HG02588 (cell line): ENCODE data around the gene NUP54.
A peak's percentile ranks its signal among the peaks of the same experiment; 100 is the strongest.

Source experiments
- ATAC-seq: cut with Tn5 transposase; IDR thresholded peaks from one replicate; pipeline ENCODE4 v1.9.1; 2021; ENCODE audit warnings: mild to moderate bottlenecking, moderate library complexity; ENCODE audit not compliant: unreplicated experiment

Gene NUP54

DNA sequence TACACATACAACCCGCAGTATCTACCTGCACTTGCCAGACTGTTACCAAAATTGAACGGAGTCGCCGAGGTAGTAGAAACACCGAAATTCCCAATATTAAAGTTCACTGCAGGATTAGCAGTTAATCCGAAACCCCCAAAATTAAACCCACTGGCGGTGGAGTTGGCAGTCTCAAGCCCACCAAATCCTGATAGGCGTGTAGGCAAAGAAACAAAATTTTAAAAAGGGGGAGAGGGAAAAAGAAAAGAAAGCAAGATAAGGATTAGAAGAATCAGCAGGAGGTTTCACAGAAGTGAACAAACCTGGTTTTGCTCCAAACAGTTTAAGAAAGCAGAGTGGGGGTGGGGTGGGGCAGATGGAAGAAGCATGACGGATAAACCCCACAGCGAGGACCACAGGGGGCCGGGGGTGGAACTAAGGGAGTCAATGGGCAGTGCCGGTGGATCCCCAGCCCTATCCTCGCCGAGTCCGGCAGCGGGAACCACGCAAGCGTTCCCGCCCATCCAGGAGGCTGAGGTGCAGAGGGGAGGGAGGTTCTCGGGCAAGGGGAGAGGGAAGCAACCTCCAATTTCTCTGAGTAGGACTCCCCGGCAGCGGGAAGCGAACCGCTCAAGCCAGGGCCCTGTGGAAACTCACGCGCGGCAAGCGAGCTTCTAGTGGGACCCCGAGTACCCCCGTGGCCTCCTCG lies 599 bp downstream of the NUP54 start:
- ATAC-seq, result peak; percentile 27

DNA sequence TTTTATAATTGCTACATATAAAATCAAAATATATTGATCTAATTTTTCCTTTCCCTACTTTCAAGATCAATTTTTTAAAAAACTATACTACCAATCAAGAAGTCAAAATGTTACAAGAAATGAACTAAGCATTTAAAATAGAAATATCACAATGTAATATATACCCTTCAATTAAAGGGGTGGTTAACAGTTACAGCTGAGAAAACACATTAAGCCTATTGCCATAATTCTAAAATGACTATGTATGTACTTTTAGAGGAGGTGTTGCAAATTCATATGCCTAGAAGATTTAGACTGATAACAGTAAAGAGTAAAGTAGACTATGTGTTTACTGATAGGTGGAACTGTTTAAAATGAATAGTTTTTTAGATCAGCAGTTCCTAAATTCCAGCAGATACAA lies 3.7 kb downstream of the NUP54 start:
- no peak for ATAC-seq

DNA sequence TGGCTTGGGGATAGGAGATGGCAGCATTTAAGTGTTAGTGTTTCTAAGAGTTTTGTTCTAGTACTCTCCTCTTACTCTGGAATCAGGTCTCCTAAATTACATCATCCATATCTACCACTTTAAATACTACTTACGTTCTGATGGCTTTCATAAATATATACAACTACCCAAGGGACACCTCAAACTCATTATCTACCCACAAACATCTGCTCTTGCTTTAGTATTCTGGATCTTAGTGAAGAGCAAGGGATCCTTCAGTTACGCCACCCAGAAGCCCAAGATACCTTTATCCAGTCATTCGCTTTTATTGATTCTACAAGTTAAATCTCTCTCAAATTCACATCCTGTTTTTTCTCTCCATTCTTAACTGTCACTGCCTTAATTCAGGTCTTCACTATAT lies 7.0 kb downstream of the NUP54 start:
- ATAC-seq, result no peak

DNA sequence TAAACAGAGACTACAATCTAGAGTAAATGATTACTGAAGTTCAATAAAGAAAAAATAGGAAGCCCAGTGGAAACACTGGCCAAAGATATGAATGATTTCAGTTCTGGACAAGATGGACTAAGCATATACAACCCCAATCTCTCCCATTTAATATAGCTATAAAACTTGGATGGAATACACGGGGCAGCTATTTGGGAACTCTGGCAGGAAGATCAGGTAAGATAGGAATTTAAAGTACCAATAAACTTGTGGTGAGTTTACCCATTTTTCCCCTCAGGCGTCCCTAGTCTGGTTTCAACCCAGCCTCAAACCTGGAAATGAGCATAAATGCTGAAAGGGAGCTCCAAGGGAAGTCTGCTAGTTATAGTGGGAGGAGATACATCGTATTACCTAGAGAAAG lies 20.4 kb downstream of the NUP54 start:
- no peak for ATAC-seq

DNA sequence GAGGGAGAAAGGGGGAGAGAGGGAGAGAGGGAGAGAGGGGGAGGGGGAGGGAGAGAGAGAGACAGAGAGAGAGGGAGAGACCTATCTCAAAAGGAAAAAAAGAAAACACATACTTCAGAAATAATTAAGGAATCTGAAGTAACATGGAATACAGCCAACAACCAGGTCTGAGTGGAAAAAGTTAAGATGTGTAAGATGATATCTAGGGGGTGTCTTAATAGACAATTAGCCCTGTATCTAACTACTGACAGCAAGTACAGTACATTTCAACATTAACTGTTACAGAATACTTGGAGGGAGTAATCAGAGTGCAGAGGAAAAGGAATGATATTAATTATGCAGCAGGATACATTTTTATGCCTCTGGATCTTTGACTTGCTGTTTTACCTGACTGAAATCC lies 22.4 kb downstream of the NUP54 start:
- ATAC-seq, result no peak

DNA sequence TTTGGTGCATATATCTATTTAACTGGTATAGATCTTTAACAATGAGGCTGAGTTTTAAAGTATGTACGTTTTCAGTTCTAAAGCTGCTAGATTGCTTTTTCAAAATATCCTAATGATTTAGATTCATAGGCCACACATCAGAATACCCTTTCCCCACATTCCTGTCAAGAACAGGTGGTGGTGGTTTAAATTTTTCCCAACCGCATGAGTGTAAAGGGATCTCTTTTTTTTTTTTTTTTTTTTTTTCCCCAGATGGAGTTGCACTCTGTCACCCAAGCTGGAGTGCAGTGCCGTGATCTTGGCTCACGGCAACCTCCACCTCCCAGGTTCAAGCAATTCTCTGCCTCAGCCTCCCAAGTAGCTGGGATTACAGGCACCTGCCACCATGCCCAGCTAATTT lies 28.0 kb downstream of the NUP54 start:
- no peak for ATAC-seq

DNA sequence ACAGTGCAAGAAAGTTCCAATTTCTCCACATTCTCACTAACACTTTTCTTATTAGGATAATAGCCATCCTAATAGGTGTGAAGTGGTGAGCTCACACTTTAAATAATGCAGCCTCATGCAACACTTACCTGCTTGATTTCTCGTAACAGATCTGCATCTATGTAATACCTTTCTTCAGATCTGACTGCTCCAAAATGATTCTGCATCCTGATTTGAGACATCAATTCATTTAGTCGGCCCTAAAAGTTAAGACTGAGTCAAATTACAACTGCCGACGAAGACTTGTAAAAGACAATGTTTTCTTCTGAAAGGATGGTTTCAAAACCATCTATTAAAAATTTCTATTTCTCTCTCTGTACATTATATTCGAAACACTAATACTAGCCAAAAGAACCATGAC lies 30.7 kb downstream of the NUP54 start:
- no peak for ATAC-seq

DNA sequence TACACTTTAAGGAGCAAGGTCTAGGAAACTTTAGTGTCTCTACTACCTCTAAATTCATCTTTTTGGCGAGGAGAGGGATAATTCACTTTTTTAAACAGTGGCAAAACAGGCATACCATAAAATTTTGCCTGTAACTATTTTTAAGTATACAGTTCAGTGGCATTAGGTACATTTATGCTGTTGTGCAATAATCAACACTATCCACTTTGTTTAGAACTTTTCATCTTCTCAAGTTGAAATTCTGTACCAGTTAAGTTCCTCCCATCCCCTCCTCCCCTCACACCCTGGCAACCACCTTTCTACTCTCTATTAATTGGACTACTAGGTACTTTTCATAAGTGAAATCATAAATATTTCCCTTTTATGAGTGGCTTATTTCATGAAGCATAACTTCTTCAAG lies 31.4 kb downstream of the NUP54 start:
- ATAC-seq, result no peak

DNA sequence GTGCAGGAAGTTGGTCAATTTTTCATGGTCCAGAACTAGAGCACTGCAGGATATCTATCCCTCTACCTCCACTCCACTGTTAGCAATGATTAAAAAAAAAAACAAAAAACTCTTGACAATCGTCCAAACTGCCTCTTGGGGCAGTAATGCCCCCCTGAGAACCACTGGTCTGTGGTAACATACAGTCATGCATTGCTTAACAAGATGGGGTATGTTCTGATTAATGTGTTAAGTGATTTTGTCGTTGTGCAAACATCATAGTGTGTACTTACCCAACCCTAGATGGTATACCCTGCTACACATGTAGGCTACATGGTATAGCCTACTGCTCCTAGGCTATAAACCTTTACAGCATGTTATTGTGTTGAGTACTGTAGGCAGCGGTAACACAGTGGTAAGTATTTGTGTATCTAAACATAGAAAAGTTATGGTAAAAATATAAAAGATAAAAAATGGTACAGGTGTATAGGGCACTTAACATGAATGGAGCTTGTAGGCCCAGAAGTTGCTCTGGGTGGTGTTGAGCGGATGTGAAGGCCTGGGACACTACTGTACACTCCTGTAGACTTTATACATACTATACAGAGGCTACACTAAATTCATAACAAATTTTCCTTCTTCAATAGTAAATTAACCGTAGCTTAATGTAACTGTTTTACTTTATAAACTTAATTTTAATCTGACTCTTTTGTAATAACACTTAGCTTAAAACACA lies 39.6 kb downstream of the NUP54 start:
- no peak for ATAC-seq

DNA sequence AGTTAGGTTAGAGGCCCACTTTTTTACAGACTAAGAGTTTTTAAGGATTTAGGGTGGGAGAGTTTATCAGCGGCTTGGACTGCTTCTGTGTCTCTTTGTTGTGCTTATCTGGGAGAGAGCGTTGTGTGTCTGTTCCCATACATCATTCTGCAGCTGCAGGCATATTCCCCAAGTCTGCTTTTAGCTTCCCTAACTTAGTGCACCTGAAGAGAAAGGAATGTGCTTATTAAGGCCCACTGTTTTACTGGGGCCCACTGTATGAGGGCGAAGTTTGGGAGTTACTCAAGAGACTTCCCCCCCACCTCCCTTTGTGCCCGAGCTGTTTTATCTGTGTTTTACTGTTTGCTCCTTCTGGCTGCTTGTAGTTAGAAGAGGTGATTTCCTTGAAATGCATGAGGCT lies 41.8 kb downstream of the NUP54 start:
- ATAC-seq, result no peak

DNA sequence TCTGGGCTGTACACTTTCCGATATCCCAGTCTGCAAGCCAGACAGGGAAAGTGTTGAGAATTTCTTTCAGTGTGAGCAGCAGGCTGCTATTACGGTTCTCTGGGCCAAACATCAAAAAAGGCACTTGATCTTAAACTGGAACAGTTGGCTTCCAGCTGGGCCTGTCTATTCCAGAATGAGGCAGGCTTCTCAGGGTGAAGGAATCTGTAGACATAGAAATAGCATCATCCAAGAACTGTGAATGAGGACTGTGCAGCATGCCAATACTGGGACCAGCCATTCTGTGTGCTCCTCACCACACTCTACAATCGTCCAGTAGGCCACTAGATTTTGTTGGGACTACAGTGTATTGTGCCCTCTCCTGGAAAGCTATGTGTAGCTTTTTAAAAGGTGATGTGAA lies 42.5 kb downstream of the NUP54 start:
- no peak for ATAC-seq

DNA sequence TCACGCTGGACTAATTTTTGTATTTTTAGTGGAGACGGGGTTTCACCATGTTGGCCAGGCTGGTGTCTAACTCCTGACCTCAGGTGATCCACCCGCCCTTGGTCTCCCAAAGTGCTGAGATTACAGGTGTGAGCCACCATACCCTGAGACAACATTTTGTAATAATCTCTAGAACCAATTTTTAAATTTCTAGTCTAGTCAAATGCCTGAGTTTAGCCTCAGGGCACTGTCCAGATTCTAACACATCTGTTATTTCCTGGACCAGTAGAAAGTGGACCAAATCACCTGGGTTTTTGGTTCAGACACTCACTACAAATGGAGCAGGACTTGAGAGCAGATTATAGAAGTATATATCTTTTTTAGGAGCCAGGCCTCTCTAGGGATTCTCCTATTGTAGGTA lies 52.1 kb downstream of the NUP54 start:
- no peak for ATAC-seq

DNA sequence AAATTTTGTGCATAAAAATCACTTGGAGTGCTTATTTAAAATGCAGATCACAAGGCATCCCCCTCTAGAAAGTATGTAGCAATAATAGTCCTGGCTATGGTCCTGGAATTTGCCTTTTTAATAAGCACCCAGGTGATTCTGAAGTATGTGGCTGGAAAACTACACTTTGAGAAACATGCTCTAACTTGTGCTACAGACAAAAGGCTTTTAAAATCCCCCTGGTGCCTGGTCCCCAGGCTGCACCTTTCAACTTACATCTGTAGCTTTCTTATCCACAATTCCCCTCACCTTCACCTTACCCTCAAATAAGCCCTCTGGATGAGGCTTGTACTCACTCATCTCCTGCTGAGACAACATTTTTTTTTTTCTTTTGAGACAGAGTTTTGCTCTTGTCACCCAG lies 52.6 kb downstream of the NUP54 start:
- ATAC-seq, result no peak

DNA sequence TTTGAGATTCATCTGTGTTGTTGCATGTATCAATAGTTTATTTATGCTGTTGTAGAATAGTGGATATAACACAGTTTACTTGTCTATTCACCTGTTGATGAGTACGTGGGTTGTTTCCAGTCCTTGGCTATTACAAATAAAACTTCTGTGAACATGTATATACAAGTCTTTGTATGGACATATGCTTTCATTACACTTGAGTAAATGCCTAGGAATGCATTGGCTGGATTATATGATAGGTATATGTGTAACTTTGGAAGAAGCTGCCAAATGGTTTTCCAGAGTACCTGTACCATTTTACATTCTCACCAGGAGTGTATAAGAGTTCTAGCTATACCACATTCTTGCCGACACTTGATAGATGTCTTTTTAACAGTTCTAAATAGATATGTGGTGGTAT lies 57.1 kb downstream of the NUP54 start:
- no peak for ATAC-seq

DNA sequence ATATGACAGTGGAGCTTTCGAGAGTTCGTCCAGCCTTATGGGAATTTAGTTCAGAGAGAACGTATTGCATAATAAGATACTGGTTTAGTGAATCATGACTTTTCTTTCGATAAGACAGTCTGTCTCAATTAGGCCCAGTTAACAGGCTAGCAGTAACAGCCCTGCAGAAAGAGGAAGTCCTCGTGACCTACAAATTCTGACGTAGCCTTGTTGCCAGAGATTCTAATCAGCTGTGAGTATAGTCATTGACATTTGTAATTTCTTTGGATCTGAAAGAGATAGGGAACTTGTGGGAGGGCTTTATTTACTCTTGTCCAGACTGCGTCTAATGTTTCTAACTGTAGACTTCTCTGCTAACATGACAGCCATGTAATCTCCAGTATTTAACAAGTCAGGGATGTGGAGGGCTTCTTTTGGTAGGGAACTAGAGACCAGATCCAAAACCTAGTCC lies 57.9 kb downstream of the NUP54 start:
- no peak for ATAC-seq

DNA sequence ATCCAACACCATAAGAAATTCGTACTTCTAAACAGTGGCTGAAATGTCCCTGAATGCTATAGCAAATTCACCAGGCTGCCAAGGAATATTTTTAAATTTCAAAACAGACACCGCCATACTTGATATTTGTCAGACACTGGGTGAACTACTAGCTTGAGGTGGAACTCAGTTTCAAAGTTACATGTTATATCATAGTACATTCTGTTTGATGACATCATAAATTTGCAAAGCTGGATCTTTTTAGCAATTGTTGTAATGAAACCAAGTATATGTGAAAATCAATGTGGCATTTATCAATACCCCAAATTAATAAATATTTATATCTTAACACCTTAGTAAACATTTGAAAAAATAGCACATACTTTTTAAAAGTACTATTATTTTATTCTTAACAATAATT lies 59.5 kb downstream of the NUP54 start:
- no peak for ATAC-seq

DNA sequence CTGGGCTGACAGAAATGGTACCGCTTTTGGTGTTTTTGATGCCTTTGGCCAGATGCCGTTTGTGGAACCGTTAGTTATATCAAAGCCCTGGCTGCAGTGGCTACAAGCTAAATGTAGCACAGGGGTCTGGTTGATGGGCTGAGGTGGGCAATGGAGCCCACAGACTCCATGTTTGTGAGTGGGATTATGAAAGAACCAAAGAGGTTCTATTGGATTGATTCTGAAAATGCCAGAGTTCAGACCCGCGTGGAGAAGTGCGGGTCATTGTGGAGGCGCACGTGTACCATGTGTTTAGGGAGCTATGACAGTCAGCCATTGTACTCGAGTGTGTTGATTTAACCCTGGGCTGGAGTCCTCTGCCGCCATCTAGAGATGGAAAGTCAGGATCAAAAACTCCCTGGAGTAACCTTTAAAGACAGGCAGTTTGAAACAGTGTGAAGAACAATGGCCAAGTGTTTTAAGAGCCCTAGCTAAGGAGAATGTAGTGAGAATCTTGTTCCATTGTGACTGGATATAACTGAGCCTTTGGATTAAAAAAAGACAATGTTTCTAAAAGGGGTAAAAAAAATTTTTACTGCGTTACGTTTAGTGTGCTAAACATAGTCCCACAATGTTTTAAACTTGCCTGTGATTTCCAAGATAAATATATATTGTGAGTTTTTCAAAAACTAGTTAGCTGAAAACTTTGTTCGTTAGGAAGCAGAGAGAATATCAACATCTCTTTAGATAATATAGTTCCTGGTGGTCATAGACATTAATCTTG lies 61.0 kb downstream of the NUP54 start:
- no peak for ATAC-seq

DNA sequence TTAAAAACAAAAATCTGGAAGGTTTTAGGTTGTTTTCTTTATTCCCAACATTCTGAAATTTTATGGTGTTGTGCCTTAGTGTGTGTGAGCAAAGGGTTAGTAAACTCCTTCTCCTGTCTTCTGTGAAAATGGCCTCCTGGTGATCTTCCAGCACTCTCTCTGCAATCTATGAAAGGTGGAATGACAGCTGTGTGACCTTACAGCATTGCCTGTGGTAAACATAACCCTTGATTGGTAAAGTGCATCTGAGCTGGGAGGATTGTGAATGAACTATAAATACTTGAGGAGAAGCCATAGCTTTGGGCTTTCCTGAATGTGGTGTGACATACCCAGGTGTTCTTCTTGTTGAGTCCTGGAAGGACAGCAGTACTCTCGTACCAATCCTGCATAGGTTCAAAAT lies 63.7 kb downstream of the NUP54 start:
- ATAC-seq, result no peak

DNA sequence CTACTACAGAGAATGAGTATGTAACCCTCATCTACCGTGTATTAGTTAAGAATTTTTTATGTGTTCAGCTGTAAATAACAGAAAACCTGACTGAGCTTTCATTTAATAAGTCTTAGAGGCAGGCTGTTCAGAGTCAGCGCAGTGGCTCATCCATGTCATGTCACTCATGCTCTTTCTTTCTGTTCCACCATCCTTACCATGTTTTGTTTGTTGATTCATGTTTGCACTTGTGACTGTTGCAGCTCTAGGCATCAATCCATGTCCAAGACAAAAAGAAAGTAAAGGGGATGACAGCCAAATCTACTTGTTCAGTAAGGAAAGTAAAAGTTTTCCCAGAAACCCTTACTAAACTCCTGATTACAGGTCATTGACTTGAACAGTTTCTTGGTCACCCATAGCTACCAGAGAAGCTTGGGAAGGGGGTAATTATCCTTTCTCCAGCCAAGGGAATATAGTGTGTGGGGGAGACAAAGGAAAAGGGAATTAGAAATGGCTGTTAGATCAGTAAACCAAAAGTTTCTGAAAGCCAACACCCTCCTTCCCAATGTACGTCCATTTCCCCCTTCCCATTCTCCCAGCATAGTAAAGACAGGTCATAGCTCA lies 64.7 kb downstream of the NUP54 start:
- ATAC-seq, result no peak

DNA sequence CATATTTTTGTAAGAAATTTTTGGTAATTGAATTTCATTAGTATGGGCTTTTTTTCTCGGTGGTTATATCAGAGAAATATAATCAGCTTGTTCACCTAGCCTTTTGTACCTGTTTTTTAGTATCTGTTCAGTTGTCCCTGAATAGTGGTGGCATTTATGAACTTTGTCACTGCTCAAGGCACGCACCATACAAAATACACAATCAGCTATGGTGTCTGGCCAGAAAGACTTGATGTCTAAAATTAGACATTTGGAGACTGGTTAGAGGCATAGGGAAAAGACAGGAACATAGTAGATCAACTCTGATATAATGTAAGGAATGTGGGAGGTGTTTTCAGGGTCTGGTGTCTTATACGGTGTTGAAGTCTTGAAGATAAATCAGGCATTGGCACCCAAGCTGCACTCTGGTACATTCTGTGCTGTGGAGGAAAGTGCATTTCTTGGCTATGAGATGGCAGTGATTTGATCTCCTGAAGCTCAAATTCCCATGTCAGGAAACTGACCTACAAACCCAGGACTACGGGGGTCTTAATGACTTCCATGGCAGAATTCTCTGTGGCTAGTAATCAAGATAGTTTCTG lies 70.1 kb downstream of the NUP54 start:
- no peak for ATAC-seq

DNA sequence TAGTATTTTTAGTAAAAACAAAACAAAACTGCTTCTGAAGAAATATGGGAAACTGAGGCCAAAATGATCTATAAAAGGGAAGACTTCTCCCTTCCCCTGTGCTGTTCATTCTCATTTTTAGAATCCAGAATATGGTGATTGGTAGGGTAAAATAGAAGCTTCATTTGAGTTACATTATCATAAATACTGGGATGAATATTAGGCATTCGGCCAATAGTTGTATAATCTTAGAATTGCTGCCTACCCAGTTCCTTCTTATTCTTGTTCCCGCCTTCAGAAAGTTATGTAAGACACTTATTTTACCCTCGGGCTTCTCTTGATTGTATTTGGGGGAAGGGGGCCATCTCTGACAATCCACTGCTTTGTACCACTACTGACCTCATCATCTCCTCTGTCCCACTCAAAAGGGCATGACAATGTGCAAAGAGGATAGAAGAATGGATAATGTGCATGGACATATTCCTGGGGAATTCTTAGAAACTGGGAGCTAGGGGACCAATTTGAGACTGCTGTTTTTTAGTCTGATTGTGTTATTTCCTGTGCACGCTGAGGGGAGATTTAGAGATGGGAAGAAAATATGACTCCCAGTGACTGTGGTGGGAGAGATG lies 73.1 kb downstream of the NUP54 start:
- ATAC-seq, result no peak
